ENCODE measurements around the gene CAND2.

GRCh38 chr3:12807601-12808359 is 11.3 kb downstream of the CAND2 start:
- TF ChIP-seq CTCF (IDR thresholded peaks at IDR 0.05) (no peak), POLR2A (IDR thresholded peaks at IDR 0.05) (no peak)
